ENCODE data around the gene STARD13.

The STARD13 gene

DNA sequence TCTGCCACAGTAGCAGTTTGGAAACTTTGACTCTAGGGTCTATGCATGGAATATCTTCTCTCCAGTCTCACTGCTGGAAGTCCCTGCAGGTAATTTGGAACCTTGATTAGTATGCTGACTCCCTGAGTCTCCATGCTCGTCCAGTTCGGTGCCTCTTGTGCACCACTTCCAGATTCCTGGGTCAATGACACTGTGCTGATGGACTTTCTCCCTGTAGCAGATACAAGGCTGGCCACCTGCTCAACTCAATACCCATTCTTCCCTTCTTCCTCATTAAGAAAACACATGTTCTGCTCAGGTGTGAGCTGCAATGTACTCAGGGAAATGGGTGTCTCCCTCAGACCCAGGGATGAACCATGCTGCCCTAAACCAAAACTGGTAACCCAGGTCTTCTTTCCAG lies 170.3 kb downstream of the STARD13 start:
- H3K27me3 ChIP-seq (ENCODE audit: insufficient read depth, low read length, poor library complexity) = no peaks in the 10 kb centered on the region
- no peaks in the 10 kb centered on the region for H3K79me2 ChIP-seq (ENCODE audit: control insufficient read depth, insufficient read depth, low read length)
- H3K4me1 ChIP-seq (ENCODE audit: control insufficient read depth, low read depth, low read length) = no peaks in the 10 kb centered on the region
- DNase-seq = no peak
- no peak overlapping the region for H2BK120ac ChIP-seq (ENCODE audit: low read depth, low read length)
- no peak overlapping the region for H3K9ac ChIP-seq (ENCODE audit: low read length)
- no peak overlapping the region for H2BK15ac ChIP-seq (replicated peaks; ENCODE audit: low read depth)
- no CpG with 5 or more reads among the region's 2 CpGs for WGBS (ENCODE audit: extremely low coverage, insufficient coverage, low lambda C conversion rate)
- no peak overlapping the region for H2AK5ac ChIP-seq (ENCODE audit: low read length)
- no peak overlapping the region for H3K4me3 ChIP-seq (ENCODE audit: low read length)
- H3K4me2 ChIP-seq (ENCODE audit: low read length) = no peak overlapping the region
- H3K36me3 ChIP-seq (ENCODE audit: control insufficient read depth, insufficient read depth, low read length) = no peaks in the 10 kb centered on the region
- no peak overlapping the region for H4K5ac ChIP-seq (ENCODE audit: low read length)
- H3K79me1 ChIP-seq (ENCODE audit: low read length) = no peaks in the 10 kb centered on the region
- no peak overlapping the region for H2BK5ac ChIP-seq (ENCODE audit: low read length)
- no peak overlapping the region for H3K27ac ChIP-seq (ENCODE audit: low read depth, low read length)
- no peak overlapping the region for H4K8ac ChIP-seq (ENCODE audit: low read depth, low read length)
- H3K4ac ChIP-seq (ENCODE audit: low read depth, low read length) = no peak overlapping the region
- H3K56ac ChIP-seq (ENCODE audit: low read length) = no peak overlapping the region
- no peak overlapping the region for H3K23ac ChIP-seq (ENCODE audit: low read length)
- no peak overlapping the region for H3K18ac ChIP-seq (ENCODE audit: low read length)

DNA sequence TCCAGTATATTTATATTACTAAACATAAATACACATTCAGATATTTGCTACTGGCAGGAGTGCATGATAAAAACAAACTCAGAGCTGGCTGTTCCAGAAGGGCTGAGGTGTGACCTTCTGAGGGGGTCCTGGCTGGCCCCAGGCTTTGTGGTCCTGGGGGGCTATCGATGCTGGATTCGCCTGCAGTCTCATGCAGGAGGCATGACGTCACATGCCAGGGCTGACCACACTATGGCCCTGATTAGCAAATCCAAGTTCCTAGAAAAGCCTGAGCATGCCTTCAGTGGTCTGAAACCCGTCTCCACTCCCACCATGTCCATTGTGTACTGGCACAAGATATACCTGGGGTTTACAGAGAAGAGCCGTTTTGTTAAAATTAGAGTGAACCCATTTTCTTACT lies 171.4 kb downstream of the STARD13 start:
- H3K27ac ChIP-seq (ENCODE audit: low read depth, low read length) = no peak overlapping the region
- no peak overlapping the region for H2BK120ac ChIP-seq (ENCODE audit: low read depth, low read length)
- H3K23ac ChIP-seq (ENCODE audit: low read length) = no peak overlapping the region
- H4K8ac ChIP-seq (ENCODE audit: low read depth, low read length) = no peak overlapping the region
- no CpG with 5 or more reads among the region's 5 CpGs for WGBS (ENCODE audit: extremely low coverage, insufficient coverage, low lambda C conversion rate)
- no peaks in the 10 kb centered on the region for H3K27me3 ChIP-seq (ENCODE audit: insufficient read depth, low read length, poor library complexity)
- no peaks in the 10 kb centered on the region for H3K4me1 ChIP-seq (ENCODE audit: control insufficient read depth, low read depth, low read length)
- no peak overlapping the region for H3K18ac ChIP-seq (ENCODE audit: low read length)
- H4K5ac ChIP-seq (ENCODE audit: low read length) = no peak overlapping the region
- H3K4me3 ChIP-seq (ENCODE audit: low read length) = no peak overlapping the region
- H2BK15ac ChIP-seq (replicated peaks; ENCODE audit: low read depth) = no peak overlapping the region
- no peak overlapping the region for H2BK5ac ChIP-seq (ENCODE audit: low read length)
- H3K79me1 ChIP-seq (ENCODE audit: low read length) = no peaks in the 10 kb centered on the region
- H3K79me2 ChIP-seq (ENCODE audit: control insufficient read depth, insufficient read depth, low read length) = no peaks in the 10 kb centered on the region
- H3K4me2 ChIP-seq (ENCODE audit: low read length) = no peak overlapping the region
- H3K56ac ChIP-seq (ENCODE audit: low read length) = no peak overlapping the region
- H3K9ac ChIP-seq (ENCODE audit: low read length) = no peak overlapping the region
- no peak overlapping the region for H2AK5ac ChIP-seq (ENCODE audit: low read length)
- H3K4ac ChIP-seq (ENCODE audit: low read depth, low read length) = no peak overlapping the region
- no peaks in the 10 kb centered on the region for H3K36me3 ChIP-seq (ENCODE audit: control insufficient read depth, insufficient read depth, low read length)
- DNase-seq = no peak

DNA sequence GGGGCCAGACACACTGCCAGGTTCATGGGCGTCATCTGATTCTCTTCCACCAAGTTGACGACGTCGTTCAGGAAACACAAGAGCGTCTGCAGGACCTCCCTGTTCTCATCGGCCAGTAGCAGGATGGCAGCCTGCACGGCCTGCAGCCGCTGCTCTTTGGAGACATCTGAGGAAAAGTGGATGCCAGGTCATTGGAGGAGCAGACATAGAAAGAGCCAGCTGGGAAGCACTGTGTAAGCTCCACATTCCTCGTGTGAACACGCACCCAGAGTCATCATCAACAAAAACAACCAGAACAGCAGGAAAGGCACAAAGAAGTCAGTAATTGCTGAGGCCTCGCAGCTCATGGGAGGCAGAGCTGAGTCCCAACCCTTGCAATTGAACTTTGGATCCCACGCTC lies 172.8 kb downstream of the STARD13 start:
- Histone ChIP-seq H2AK5ac (ENCODE audit: low read length) (no peak overlapping the region), H3K18ac (ENCODE audit: low read length) (no peak overlapping the region)

DNA sequence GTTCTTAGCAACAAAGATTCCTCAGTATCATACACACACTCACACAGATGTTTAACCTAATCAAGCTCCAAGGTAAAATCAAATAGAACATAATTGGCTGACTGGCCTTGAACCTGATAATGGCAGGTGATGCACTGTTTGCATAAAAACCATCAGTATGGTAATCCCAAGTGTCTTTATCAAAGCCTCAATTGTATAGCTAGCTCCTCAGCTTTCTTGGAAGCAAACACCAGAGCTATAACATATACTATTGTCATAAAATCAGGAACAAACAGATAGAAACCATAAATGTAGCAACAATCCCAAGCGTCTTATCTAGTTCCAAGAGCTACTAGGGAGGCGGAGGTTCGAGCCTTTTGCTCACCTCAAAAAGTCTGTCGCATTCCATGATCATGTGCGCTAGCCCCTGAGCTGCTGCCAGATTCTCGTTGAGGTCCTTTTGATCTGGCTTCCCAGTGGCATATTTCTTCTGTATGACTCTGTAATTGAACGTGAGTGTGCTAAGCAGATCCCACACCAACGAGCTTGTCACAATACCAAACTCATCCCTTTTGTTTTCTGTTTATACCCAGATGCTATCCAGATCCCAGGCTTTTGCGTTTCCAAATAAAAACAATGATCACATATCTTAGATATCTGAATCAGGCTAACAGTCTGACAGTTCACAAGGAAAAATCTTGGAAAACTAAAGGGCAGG lies 174.0 kb downstream of the STARD13 start:
- H3K4me2 ChIP-seq (ENCODE audit: low read length) = no peak overlapping the region

More for the DNA sequence above, 172.8 kb downstream of the STARD13 start:
- Histone ChIP-seq H3K79me2 (ENCODE audit: control insufficient read depth, insufficient read depth, low read length) (no peaks in the 10 kb centered on the region), H3K23ac (ENCODE audit: low read length) (no peak overlapping the region), H2BK120ac (ENCODE audit: low read depth, low read length) (no peak overlapping the region), H3K36me3 (ENCODE audit: control insufficient read depth, insufficient read depth, low read length) (no peaks in the 10 kb centered on the region), H3K27ac (ENCODE audit: low read depth, low read length) (no peak overlapping the region), H2BK15ac (replicated peaks; ENCODE audit: low read depth) (no peak overlapping the region), H2BK5ac (ENCODE audit: low read length) (no peak overlapping the region), H4K8ac (ENCODE audit: low read depth, low read length) (no peak overlapping the region), H3K4me1 (ENCODE audit: control insufficient read depth, low read depth, low read length) (no peaks in the 10 kb centered on the region), H3K27me3 (ENCODE audit: insufficient read depth, low read length, poor library complexity) (no peaks in the 10 kb centered on the region), H3K56ac (ENCODE audit: low read length) (no peak overlapping the region), H4K5ac (ENCODE audit: low read length) (no peak overlapping the region), H3K4me3 (ENCODE audit: low read length) (no peak overlapping the region), H3K79me1 (ENCODE audit: low read length) (no peaks in the 10 kb centered on the region), H3K4me2 (ENCODE audit: low read length) (no peak overlapping the region), H3K9ac (ENCODE audit: low read length) (no peak overlapping the region), H3K4ac (ENCODE audit: low read depth, low read length) (no peak overlapping the region)
- WGBS (ENCODE audit: extremely low coverage, insufficient coverage, low lambda C conversion rate) = no CpG with 5 or more reads among the region's 12 CpGs
- DNase-seq = no peak

DNA sequence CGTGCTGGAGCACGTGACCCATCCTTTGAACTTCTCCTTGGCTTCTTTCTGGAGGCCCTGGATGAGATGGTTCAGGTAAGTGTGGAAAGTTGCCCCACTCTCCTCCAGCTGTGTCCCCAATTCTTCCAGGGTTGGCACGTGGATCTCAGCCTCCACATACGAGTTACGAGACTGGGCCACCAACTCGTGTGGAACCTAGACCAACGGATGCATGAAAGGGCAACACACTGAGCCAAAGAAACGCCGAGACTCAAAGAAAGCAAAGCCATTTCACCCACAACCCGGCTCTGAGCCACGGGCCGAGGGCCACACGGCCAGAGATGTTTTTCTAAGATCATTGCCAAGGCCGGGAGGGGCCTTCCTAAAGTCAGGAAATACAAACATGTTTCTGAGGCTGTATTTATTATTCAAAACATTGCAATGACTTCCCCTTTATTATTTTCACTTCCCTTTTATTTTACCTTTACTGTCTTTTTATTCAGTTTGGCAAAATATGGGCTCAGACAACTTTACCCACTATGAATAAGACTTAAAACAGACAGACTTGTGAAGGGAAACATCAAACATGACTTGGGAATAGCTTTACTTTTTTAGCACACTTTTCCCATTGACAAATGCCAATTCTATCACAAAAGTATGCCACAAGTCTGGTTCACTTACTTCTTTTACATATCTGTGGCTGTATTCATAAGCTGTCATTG lies 174.7 kb downstream of the STARD13 start:
- WGBS (ENCODE audit: extremely low coverage, insufficient coverage, low lambda C conversion rate) = no CpG with 5 or more reads among the region's 14 CpGs
- Histone ChIP-seq H3K79me1 (ENCODE audit: low read length) (no peaks in the 10 kb centered on the region), H4K5ac (ENCODE audit: low read length) (no peak overlapping the region), H3K36me3 (ENCODE audit: control insufficient read depth, insufficient read depth, low read length) (no peaks in the 10 kb centered on the region), H3K9ac (ENCODE audit: low read length) (no peak overlapping the region), H3K23ac (ENCODE audit: low read length) (no peak overlapping the region), H4K8ac (ENCODE audit: low read depth, low read length) (no peak overlapping the region), H2BK5ac (ENCODE audit: low read length) (no peak overlapping the region), H3K18ac (ENCODE audit: low read length) (no peak overlapping the region), H3K4me3 (ENCODE audit: low read length) (no peak overlapping the region), H3K27ac (ENCODE audit: low read depth, low read length) (no peak overlapping the region), H3K27me3 (ENCODE audit: insufficient read depth, low read length, poor library complexity) (no peaks in the 10 kb centered on the region), H3K56ac (ENCODE audit: low read length) (no peak overlapping the region), H3K4ac (ENCODE audit: low read depth, low read length) (no peak overlapping the region), H3K79me2 (ENCODE audit: control insufficient read depth, insufficient read depth, low read length) (no peaks in the 10 kb centered on the region), H2BK15ac (replicated peaks; ENCODE audit: low read depth) (no peak overlapping the region), H3K4me1 (ENCODE audit: control insufficient read depth, low read depth, low read length) (no peaks in the 10 kb centered on the region), H3K4me2 (ENCODE audit: low read length) (no peak overlapping the region), H2BK120ac (ENCODE audit: low read depth, low read length) (no peak overlapping the region), H2AK5ac (ENCODE audit: low read length) (no peak overlapping the region)
- DNase-seq = no peak

More for the DNA sequence above, 174.0 kb downstream of the STARD13 start:
- no peak overlapping the region for H2BK5ac ChIP-seq (ENCODE audit: low read length)
- no peak overlapping the region for H3K56ac ChIP-seq (ENCODE audit: low read length)
- no peak overlapping the region for H3K9ac ChIP-seq (ENCODE audit: low read length)
- H4K8ac ChIP-seq (ENCODE audit: low read depth, low read length) = no peak overlapping the region
- H3K79me2 ChIP-seq (ENCODE audit: control insufficient read depth, insufficient read depth, low read length) = no peaks in the 10 kb centered on the region
- H3K23ac ChIP-seq (ENCODE audit: low read length) = no peak overlapping the region
- no peak overlapping the region for H2AK5ac ChIP-seq (ENCODE audit: low read length)
- no CpG with 5 or more reads among the region's 9 CpGs for WGBS (ENCODE audit: extremely low coverage, insufficient coverage, low lambda C conversion rate)
- H3K27me3 ChIP-seq (ENCODE audit: insufficient read depth, low read length, poor library complexity) = no peaks in the 10 kb centered on the region
- no peaks in the 10 kb centered on the region for H3K79me1 ChIP-seq (ENCODE audit: low read length)
- no peak overlapping the region for H2BK15ac ChIP-seq (replicated peaks; ENCODE audit: low read depth)
- H3K18ac ChIP-seq (ENCODE audit: low read length) = no peak overlapping the region
- H3K36me3 ChIP-seq (ENCODE audit: control insufficient read depth, insufficient read depth, low read length) = no peaks in the 10 kb centered on the region
- no peak overlapping the region for H2BK120ac ChIP-seq (ENCODE audit: low read depth, low read length)
- no peak overlapping the region for H3K4me3 ChIP-seq (ENCODE audit: low read length)
- H3K27ac ChIP-seq (ENCODE audit: low read depth, low read length) = no peak overlapping the region
- no peak for DNase-seq
- H3K4me1 ChIP-seq (ENCODE audit: control insufficient read depth, low read depth, low read length) = no peaks in the 10 kb centered on the region
- H3K4ac ChIP-seq (ENCODE audit: low read depth, low read length) = no peak overlapping the region
- no peak overlapping the region for H4K5ac ChIP-seq (ENCODE audit: low read length)

DNA sequence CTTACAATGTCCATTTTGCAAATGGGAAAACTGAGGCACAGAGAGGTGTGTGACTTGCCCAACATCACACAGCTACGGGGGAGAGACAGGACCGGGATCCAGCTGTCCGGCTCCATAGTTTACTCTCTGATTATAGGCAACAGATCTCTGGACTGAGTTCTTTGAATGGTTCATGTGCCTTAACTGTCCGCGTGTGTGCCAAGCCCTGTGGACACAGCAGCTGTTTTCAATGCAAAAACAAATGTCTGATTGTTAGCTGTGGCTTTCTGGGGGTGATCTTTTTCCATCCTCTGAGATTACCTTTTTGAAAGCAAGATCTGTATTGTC lies 175.2 kb downstream of the STARD13 start:
- Histone ChIP-seq H3K4me1 (ENCODE audit: control insufficient read depth, low read depth, low read length) (no peaks in the 10 kb centered on the region), H3K23ac (ENCODE audit: low read length) (no peak overlapping the region), H2BK15ac (replicated peaks; ENCODE audit: low read depth) (no peak overlapping the region), H3K4me2 (ENCODE audit: low read length) (no peak overlapping the region), H3K4ac (ENCODE audit: low read depth, low read length) (no peak overlapping the region), H3K27me3 (ENCODE audit: insufficient read depth, low read length, poor library complexity) (no peaks in the 10 kb centered on the region), H3K9ac (ENCODE audit: low read length) (no peak overlapping the region), H2BK5ac (ENCODE audit: low read length) (no peak overlapping the region), H3K36me3 (ENCODE audit: control insufficient read depth, insufficient read depth, low read length) (no peaks in the 10 kb centered on the region), H3K27ac (ENCODE audit: low read depth, low read length) (no peak overlapping the region), H4K5ac (ENCODE audit: low read length) (no peak overlapping the region), H4K8ac (ENCODE audit: low read depth, low read length) (no peak overlapping the region), H3K79me1 (ENCODE audit: low read length) (no peaks in the 10 kb centered on the region), H3K18ac (ENCODE audit: low read length) (no peak overlapping the region), H3K4me3 (ENCODE audit: low read length) (no peak overlapping the region), H2AK5ac (ENCODE audit: low read length) (no peak overlapping the region), H2BK120ac (ENCODE audit: low read depth, low read length) (no peak overlapping the region), H3K56ac (ENCODE audit: low read length) (no peak overlapping the region), H3K79me2 (ENCODE audit: control insufficient read depth, insufficient read depth, low read length) (no peaks in the 10 kb centered on the region)
- no peak for DNase-seq
- WGBS (ENCODE audit: extremely low coverage, insufficient coverage, low lambda C conversion rate) = no CpG with 5 or more reads among the region's 5 CpGs
